ENCODE measurements around the gene GABARAPL1.
"Not testable (repeated sequence)": the region's sequence is repeated elsewhere in the genome, so short reads cannot be mapped to it uniquely, and the experiment has no call there.

Gene GABARAPL1

GRCh38 chr12:10190558-10191388, 21.9 kb upstream of the GABARAPL1 start:
- no peak overlapping the region for H3K27ac ChIP-seq
- H3K4me1 ChIP-seq: peaks cover 11 to 31% (median 20%) of the 10 kb centered on the region in 10 experiments
- no peak for TF ChIP-seq Cebpa-rat (IDR thresholded peaks at IDR 0.05)

GRCh38 chr12:10191865-10192264, 20.8 kb upstream of the GABARAPL1 start:
- H3K9ac ChIP-seq: no peak overlapping the region
- no peak overlapping the region for H3K4me2 ChIP-seq
- no peak for TF ChIP-seq Cebpa-rat (IDR thresholded peaks at IDR 0.05)
- no peaks in the 10 kb centered on the region for H4K20me1 ChIP-seq
- peaks cover 13 to 32% (median 29%) of the 10 kb centered on the region in 10 experiments for H3K4me1 ChIP-seq
- no peak overlapping the region for H3K27ac ChIP-seq
- H3K27me3 ChIP-seq: peaks cover 0 to 34% (median 0%) of the 10 kb centered on the region in 11 experiments; a peak in 8 of 22 replicates
- no peak overlapping the region for H3K4me3 ChIP-seq
- H3K9me3 ChIP-seq (replicated peaks in 1 of 11): no peaks in the 10 kb centered on the region
- H3K36me3 ChIP-seq: no peaks in the 10 kb centered on the region

More at GRCh38 chr12:10190558-10191388, 21.9 kb upstream of the GABARAPL1 start:
- H3K4me3 ChIP-seq: no peak overlapping the region
- peaks cover 0 to 31% (median 0%) of the 10 kb centered on the region in 11 experiments; a peak in 8 of 22 replicates for H3K27me3 ChIP-seq
- no peaks in the 10 kb centered on the region for H3K9me3 ChIP-seq (replicated peaks in 1 of 11)
- no peak overlapping the region for H3K4me2 ChIP-seq
- H3K9ac ChIP-seq: no peak overlapping the region
- H4K20me1 ChIP-seq: no peaks in the 10 kb centered on the region
- H3K36me3 ChIP-seq: no peaks in the 10 kb centered on the region

- H4K20me1 ChIP-seq: no peaks in the 10 kb centered on the region
- H3K36me3 ChIP-seq: no peaks in the 10 kb centered on the region
- H3K9ac ChIP-seq: no peak overlapping the region
- H3K9me3 ChIP-seq (replicated peaks in 1 of 11): no peaks in the 10 kb centered on the region
- H3K27me3 ChIP-seq: peaks cover 0 to 45% (median 0%) of the 10 kb centered on the region in 11 experiments; a peak in 8 of 22 replicates
- peak overlapping the region in 6 of 11 experiments; percentile 38 to 68 (median 50); a peak in 8 of 22 replicates for H3K4me2 ChIP-seq
- H3K27ac ChIP-seq: no peak overlapping the region
- TF ChIP-seq Cebpa-rat (IDR thresholded peaks at IDR 0.05): no peak
- H3K4me3 ChIP-seq: no peak overlapping the region
- peaks cover 13 to 39% (median 31%) of the 10 kb centered on the region in 10 experiments for H3K4me1 ChIP-seq
Observed at GRCh38 chr12:10194160-10194670, 18.5 kb upstream of the GABARAPL1 start.

GRCh38 chr12:10196210-10196609, 16.5 kb upstream of the GABARAPL1 start:
- H3K4me3 ChIP-seq: no peak overlapping the region
- H3K9me3 ChIP-seq (replicated peaks in 1 of 11): no peaks in the 10 kb centered on the region
- TF ChIP-seq Cebpa-rat (IDR thresholded peaks at IDR 0.05): no peak
- H3K36me3 ChIP-seq: no peaks in the 10 kb centered on the region
- no peak overlapping the region for H3K27ac ChIP-seq
- H3K27me3 ChIP-seq: peaks cover 0 to 48% (median 0%) of the 10 kb centered on the region in 11 experiments; a peak in 8 of 22 replicates
- H3K9ac ChIP-seq: no peak overlapping the region
- peak overlapping the region; percentile 61 to 78 (median 68) for H3K4me2 ChIP-seq
- H3K4me1 ChIP-seq: peaks cover 16 to 39% (median 31%) of the 10 kb centered on the region in 10 experiments
- no peaks in the 10 kb centered on the region for H4K20me1 ChIP-seq

- H4K20me1 ChIP-seq: no peaks in the 10 kb centered on the region
Observed at GRCh38 chr12:10197879-10198278, 14.8 kb upstream of the GABARAPL1 start.

GRCh38 chr12:10204495-10204894, 8.2 kb upstream of the GABARAPL1 start:
- H3K4me1 ChIP-seq: peaks cover 0 to 10% (median 0%) of the 10 kb centered on the region in 10 experiments; a peak in 5 of 20 replicates
- H3K27me3 ChIP-seq; H4K20me1 ChIP-seq; H3K9me3 ChIP-seq (replicated peaks in 1 of 11); H3K27ac ChIP-seq; H3K9ac ChIP-seq; H3K4me3 ChIP-seq; H3K36me3 ChIP-seq; H3K4me2 ChIP-seq: not testable (repeated sequence)

More at GRCh38 chr12:10197879-10198278, 14.8 kb upstream of the GABARAPL1 start:
- Histone ChIP-seq H3K9me3 (replicated peaks in 1 of 11) (no peaks in the 10 kb centered on the region), H3K27ac (no peak overlapping the region), H3K4me1 (peaks cover 16 to 39% (median 31%) of the 10 kb centered on the region in 10 experiments), H3K36me3 (no peaks in the 10 kb centered on the region), H3K27me3 (peaks cover 0 to 42% (median 0%) of the 10 kb centered on the region in 11 experiments; a peak in 8 of 22 replicates), H3K4me3 (no peak overlapping the region), H3K4me2 (no peak overlapping the region), H3K9ac (no peak overlapping the region)
- TF ChIP-seq Cebpa-rat (IDR thresholded peaks at IDR 0.05): no peak

- no peak overlapping the region for H3K9ac ChIP-seq
Observed at GRCh38 chr12:10205220-10205807, 7.4 kb upstream of the GABARAPL1 start.

GRCh38 chr12:10207136-10207535, 5.5 kb upstream of the GABARAPL1 start:
- H3K4me3 ChIP-seq: no peak overlapping the region
- H3K9me3 ChIP-seq (replicated peaks in 1 of 11): peaks cover 0 to 6% (median 0%) of the 10 kb centered on the region in 11 experiments; a peak in 2 of 22 replicates
- H3K27ac ChIP-seq: no peak overlapping the region
- no peaks in the 10 kb centered on the region for H4K20me1 ChIP-seq
- no peak for TF ChIP-seq Cebpa-rat (IDR thresholded peaks at IDR 0.05)
- no peaks in the 10 kb centered on the region for H3K27me3 ChIP-seq
- no peak overlapping the region for H3K9ac ChIP-seq
- no peak overlapping the region for H3K4me2 ChIP-seq
- no peaks in the 10 kb centered on the region for H3K36me3 ChIP-seq
- peaks cover 0 to 6% (median 0%) of the 10 kb centered on the region in 10 experiments; a peak in 4 of 20 replicates for H3K4me1 ChIP-seq

More at GRCh38 chr12:10205220-10205807, 7.4 kb upstream of the GABARAPL1 start:
- no peaks in the 10 kb centered on the region for H3K27me3 ChIP-seq
- H3K9me3 ChIP-seq (replicated peaks in 1 of 11): peaks cover 0 to 5% (median 0%) of the 10 kb centered on the region in 11 experiments; a peak in 2 of 22 replicates
- H3K36me3 ChIP-seq: no peaks in the 10 kb centered on the region
- H4K20me1 ChIP-seq: no peaks in the 10 kb centered on the region
- no peak for TF ChIP-seq Cebpa-rat (IDR thresholded peaks at IDR 0.05)
- H3K27ac ChIP-seq: no peak overlapping the region
- H3K4me1 ChIP-seq: peaks cover 0 to 10% (median 0%) of the 10 kb centered on the region in 10 experiments; a peak in 5 of 20 replicates
- no peak overlapping the region for H3K4me2 ChIP-seq
- no peak overlapping the region for H3K4me3 ChIP-seq

- no peak overlapping the region for H3K27ac ChIP-seq
- peaks cover 0 to 7% (median 0%) of the 10 kb centered on the region in 11 experiments; a peak in 2 of 22 replicates for H3K27me3 ChIP-seq
- H3K9ac ChIP-seq: no peak overlapping the region
- peaks cover 0 to 6% (median 0%) of the 10 kb centered on the region in 11 experiments; a peak in 2 of 22 replicates for H3K9me3 ChIP-seq (replicated peaks in 1 of 11)
- no peaks in the 10 kb centered on the region for H3K36me3 ChIP-seq
- TF ChIP-seq Cebpa-rat (IDR thresholded peaks at IDR 0.05): no peak
- no peak overlapping the region for H3K4me3 ChIP-seq
- peaks cover 12 to 20% (median 15%) of the 10 kb centered on the region in 10 experiments for H3K4me1 ChIP-seq
- H4K20me1 ChIP-seq: peaks cover 0 to 14% (median 0%) of the 10 kb centered on the region in 11 experiments; a peak in 4 of 22 replicates
- no peak overlapping the region for H3K4me2 ChIP-seq
Observed at GRCh38 chr12:10210225-10210624, 2.5 kb upstream of the GABARAPL1 start.

All from BLaER1 treated with 17β-estradiol and CSF1 and Interleukin-3, amounts not matched to agents 10 nM and 100 nM (cell line).